MCF 10A (cell line): ENCODE measurements around the gene GHRL. TPM values are rescaled to one million over a fixed set of nuclear protein-coding genes. Genes with fewer than 3 reads are reported as not detected.

Source experiments
- BruUV-seq: library from RNA; stranded (reverse); fragments of 400-500 nt; replicated peaks from 2 replicates; lab custom pipeline; 2021; lab: Mats Ljungman, UMichigan
- CTCF ChIA-PET: fragments of 300-600 bp; sonication (Branson Sonifier 250); formaldehyde crosslinking; extraction: SDS; loops from one replicate; lab custom pipeline; 2021; ENCODE audit warnings: antibody characterized with exemption, inconsistent platforms; lab: Yijun Ruan, JAX
- POLR2A ChIA-PET: fragments of 300-600, 350-650 bp; sonication (Branson Sonifier 250); formaldehyde crosslinking; extraction: SDS; loops from one replicate; lab custom pipeline; 2020; ENCODE audit warnings: antibody characterized with exemption, inconsistent platforms; lab: Yijun Ruan, JAX
- DNase-seq: peaks from one replicate; pipeline ENCODE4 v3.0.0-alpha.2; 2018; ENCODE audit not compliant: unreplicated experiment
- H3K27ac Mint-ChIP-seq: one replicate; pipeline ENCODE4 v1.8.0; 2022; ENCODE audit warnings: mild to moderate bottlenecking, low read depth, mixed read lengths; ENCODE audit not compliant: unreplicated experiment
- H3K27me3 Mint-ChIP-seq: one replicate; pipeline ENCODE4 v1.8.0; 2022; ENCODE audit warnings: mixed read lengths; ENCODE audit not compliant: insufficient read depth, unreplicated experiment
- H3K36me3 Mint-ChIP-seq: one replicate; pipeline ENCODE4 v1.8.0; 2022; ENCODE audit warnings: mild to moderate bottlenecking, moderate library complexity, mixed read lengths; ENCODE audit not compliant: insufficient read depth, unreplicated experiment
- H3K4me1 Mint-ChIP-seq: one replicate; pipeline ENCODE4 v1.8.0; 2022; ENCODE audit warnings: mixed read lengths; ENCODE audit not compliant: insufficient read depth, unreplicated experiment
- H3K4me3 Mint-ChIP-seq: one replicate; pipeline ENCODE4 v1.8.0; 2022; ENCODE audit warnings: mild to moderate bottlenecking, moderate library complexity, mixed read lengths; ENCODE audit not compliant: unreplicated experiment
- H3K9me3 Mint-ChIP-seq: one replicate; pipeline ENCODE4 v1.8.0; 2022; ENCODE audit warnings: mixed read lengths; ENCODE audit not compliant: unreplicated experiment
- intact Hi-C: fragments of 100-400 bp; cut with micrococcal nuclease; formaldehyde crosslinking; loops from 2 replicates; pipeline ENCODE4 v1.14.1; 2022
- total RNA-seq: library from RNA; stranded (reverse); gene quantifications from 2 replicates; pipeline ENCODE4 v1.2.3, GENCODE V29; 2022
- TF ChIP-seq, protein P1 (sequence below): fragments of 200-600 bp; IDR thresholded peaks from one replicate; pipeline ENCODE4 v1.8.0; 2022; ENCODE audit warnings: antibody characterized with exemption, mild to moderate bottlenecking; ENCODE audit not compliant: unreplicated experiment

GHRL gene
- total RNA-seq, 1 experiment from 2014 or later = not detected

- TF ChIP-seq, protein P1, sequence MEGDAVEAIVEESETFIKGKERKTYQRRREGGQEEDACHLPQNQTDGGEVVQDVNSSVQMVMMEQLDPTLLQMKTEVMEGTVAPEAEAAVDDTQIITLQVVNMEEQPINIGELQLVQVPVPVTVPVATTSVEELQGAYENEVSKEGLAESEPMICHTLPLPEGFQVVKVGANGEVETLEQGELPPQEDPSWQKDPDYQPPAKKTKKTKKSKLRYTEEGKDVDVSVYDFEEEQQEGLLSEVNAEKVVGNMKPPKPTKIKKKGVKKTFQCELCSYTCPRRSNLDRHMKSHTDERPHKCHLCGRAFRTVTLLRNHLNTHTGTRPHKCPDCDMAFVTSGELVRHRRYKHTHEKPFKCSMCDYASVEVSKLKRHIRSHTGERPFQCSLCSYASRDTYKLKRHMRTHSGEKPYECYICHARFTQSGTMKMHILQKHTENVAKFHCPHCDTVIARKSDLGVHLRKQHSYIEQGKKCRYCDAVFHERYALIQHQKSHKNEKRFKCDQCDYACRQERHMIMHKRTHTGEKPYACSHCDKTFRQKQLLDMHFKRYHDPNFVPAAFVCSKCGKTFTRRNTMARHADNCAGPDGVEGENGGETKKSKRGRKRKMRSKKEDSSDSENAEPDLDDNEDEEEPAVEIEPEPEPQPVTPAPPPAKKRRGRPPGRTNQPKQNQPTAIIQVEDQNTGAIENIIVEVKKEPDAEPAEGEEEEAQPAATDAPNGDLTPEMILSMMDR = no peak
- Mint-ChIP-seq H3K36me3 (peaks cover 31% of the 10 kb centered on the region), H3K4me1 (peaks cover 37% of the 10 kb centered on the region), H3K27me3 (no peaks in the 10 kb centered on the region), H3K4me3 (peak overlapping the region; percentile 90), H3K9me3 (no peaks in the 10 kb centered on the region), H3K27ac (no peak overlapping the region)
- intact Hi-C loops = no loop called here
- no peak for DNase-seq
- ChIA-PET CTCF (no interaction called here), POLR2A (no interaction called here)
- no TSS peak for BruUV-seq
Measured at GRCh38 chr3:10251006-10251405, 41.7 kb downstream of the GHRL start.

DNA sequence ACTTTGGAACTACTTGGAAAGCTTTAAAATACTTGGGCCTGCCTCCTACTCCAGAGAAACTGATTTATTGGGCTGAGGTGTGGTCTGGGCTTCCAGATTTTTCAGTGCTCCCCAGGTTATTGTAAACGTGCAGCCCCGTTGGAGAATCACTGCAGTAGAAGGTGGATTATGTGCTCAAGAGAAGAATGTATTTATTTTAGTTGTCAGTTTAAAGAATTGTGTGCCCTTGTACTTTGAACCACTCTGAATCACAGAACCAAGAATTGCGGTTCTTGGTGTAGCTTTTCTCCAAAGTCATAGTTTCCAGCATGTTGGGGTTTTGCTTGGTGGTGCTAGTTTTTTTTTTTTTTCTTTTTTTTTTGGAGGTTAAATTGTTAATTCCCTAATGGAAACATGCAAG lies 42.9 kb downstream of the GHRL start:
- peak overlapping the region; percentile 69 for H3K27ac Mint-ChIP-seq
- no peaks in the 10 kb centered on the region for H3K27me3 Mint-ChIP-seq
- TF ChIP-seq, protein P1 = no peak
- CTCF ChIA-PET = no interaction called here
- POLR2A ChIA-PET = interaction anchor here (0.6 to 1.4 kb wide), 4 partner anchors 58 to 398 kb away, joined by 3 to 5 read pairs (median 4); partner anchors contain the start of gene VHL
- no peaks in the 10 kb centered on the region for H3K9me3 Mint-ChIP-seq
- peaks cover 31% of the 10 kb centered on the region for H3K36me3 Mint-ChIP-seq
- peak overlapping the region; percentile 90 for H3K4me3 Mint-ChIP-seq
- DNase-seq = no peak
- intact Hi-C loops = no loop called here
- BruUV-seq = no TSS peak
- peaks cover 37% of the 10 kb centered on the region for H3K4me1 Mint-ChIP-seq

DNA sequence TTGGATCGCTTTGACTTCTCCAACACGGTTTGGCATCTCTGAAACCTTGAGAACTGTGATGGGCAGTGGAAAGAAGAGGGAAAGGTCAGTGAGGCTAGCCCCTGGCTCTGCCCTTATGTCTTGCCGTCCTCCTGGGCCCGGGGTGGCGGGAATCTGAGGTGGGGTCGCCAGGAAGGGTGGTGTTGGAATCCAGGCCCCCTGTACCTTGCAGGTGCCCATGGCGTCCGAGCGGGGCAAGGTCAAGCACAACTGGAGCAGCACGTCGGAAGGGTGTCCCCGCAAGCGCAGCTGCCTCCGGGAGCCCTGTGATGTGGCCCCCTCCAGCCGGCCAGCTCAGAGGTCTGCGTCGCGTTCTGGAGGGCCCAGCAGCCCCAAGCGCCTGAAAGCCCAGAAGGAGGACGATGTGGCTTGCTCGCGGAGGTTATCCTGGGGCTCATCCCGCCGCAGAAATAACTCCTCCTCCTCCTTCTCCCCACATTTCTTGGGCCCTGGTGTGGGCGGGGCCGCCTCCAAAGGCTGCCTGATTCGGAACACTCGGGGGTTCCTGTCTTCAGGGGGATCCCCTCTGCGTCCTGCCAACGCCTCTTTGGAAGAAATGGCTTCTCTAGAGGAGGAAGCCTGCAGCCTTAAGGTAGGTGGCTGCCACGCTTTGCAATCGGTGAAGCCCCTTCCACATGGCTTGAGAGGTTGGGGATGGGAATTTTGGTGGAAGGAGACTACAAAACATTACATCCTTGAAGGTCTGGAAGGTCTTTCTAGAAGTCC lies 43.6 kb downstream of the GHRL start:
- POLR2A ChIA-PET = interaction anchor here (0.6 to 1.9 kb wide), 11 partner anchors 10 to 397 kb away, joined by 3 to 18 read pairs (median 4); partner anchors contain the start of genes SEC13 and VHL
- BruUV-seq = no TSS peak

More for the DNA sequence above, 43.6 kb downstream of the GHRL start:
- Mint-ChIP-seq H3K4me1 (peaks cover 32% of the 10 kb centered on the region), H3K27me3 (no peaks in the 10 kb centered on the region), H3K9me3 (no peaks in the 10 kb centered on the region), H3K36me3 (peaks cover 32% of the 10 kb centered on the region), H3K27ac (peak overlapping the region; percentile 69), H3K4me3 (peak overlapping the region; percentile 90)
- CTCF ChIA-PET = no interaction called here
- TF ChIP-seq, protein P1 = no peak
- intact Hi-C loops = no loop called here
- DNase-seq = peak; percentile 48
